Keratinocyte (primary cell): ENCODE results near the gene GALT.

Experiments used
- CTCF ChIP-seq, 3 experiments: IDR thresholded peaks in 1 of 3; conservative IDR thresholded peaks in 1 of 3; optimal IDR thresholded peaks in 1 of 3; 2 replicates in 2 of 3; 3 replicates in 1 of 3; pipeline versions ENCODE3 to v1.5.1; 2011; ENCODE audit warnings: low read length in 3 of 3, mild to moderate bottlenecking in 3 of 3, moderate library complexity in 2 of 3, control low read depth in 1 of 3, inconsistent platforms in 1 of 3; ENCODE audit not compliant: insufficient read depth in 2 of 3; ENCODE audit errors: extremely low read depth in 1 of 3
- EZH2 ChIP-seq: IDR thresholded peaks from one replicate; pipeline ENCODE4 v1.6.1; 2012; ENCODE audit warnings: inconsistent platforms, mild to moderate bottlenecking, low read length, moderate library complexity

GRCh38 chr9:34688329-34689115 lies 42.0 kb downstream of the GALT start:
- TF ChIP-seq CTCF (optimal IDR thresholded peaks at IDR 0.05 in 1 of 3, IDR thresholded peaks at IDR 0.05 in 1 of 3, conservative IDR thresholded peaks at IDR 0.05 in 1 of 3; ENCODE audit: extremely low read depth in 1 of 3, insufficient read depth in 2 of 3, low read length in 3 of 3) = no peak
- TF ChIP-seq EZH2 = no peak
